SK-N-SH (cell line): ENCODE data around the gene ARHGEF19.

Source experiments
- CHD2 ChIP-seq: fragments of 150-350 bp; IDR thresholded peaks from 2 replicates; pipeline ENCODE4 v1.6.1; 2018; ENCODE audit warnings: low read length; ENCODE audit not compliant: partially characterized antibody
- EZH2phosphoT487 ChIP-seq: fragments of 200-600 bp; sonication (generic); IDR thresholded peaks from 2 replicates; pipeline ENCODE4 v1.6.1; 2017; ENCODE audit warnings: low read depth, mixed run types, mild to moderate bottlenecking, antibody characterized with exemption, moderate library complexity, borderline replicate concordance
- NFIC ChIP-seq: IDR thresholded peaks from 2 replicates; pipeline ENCODE4 v1.4.0; 2012; ENCODE audit warnings: borderline replicate concordance
- RXRA ChIP-seq: IDR thresholded peaks from 2 replicates; pipeline ENCODE4 v1.4.0; 2012; ENCODE audit warnings: low read depth, mild to moderate bottlenecking, borderline replicate concordance
- SIN3A ChIP-seq: IDR thresholded peaks from 2 replicates; pipeline ENCODE4 v1.6.1; 2012; ENCODE audit warnings: low read depth, mild to moderate bottlenecking, low read length, moderate library complexity, borderline replicate concordance
- TEAD4 ChIP-seq: IDR thresholded peaks from 2 replicates; pipeline ENCODE4 v1.4.0; 2012; ENCODE audit warnings: mild to moderate bottlenecking, borderline replicate concordance; ENCODE audit not compliant: insufficient read depth
- TF ChIP-seq, protein P1 (sequence below): fragments of 200-600 bp; sonication (generic); IDR thresholded peaks from 2 replicates; pipeline ENCODE4 v1.6.1; 2017; ENCODE audit warnings: antibody characterized with exemption, mild to moderate bottlenecking, moderate library complexity
- TF ChIP-seq, protein P2 (sequence below): IDR thresholded peaks from 2 replicates; pipeline ENCODE4 v1.4.0; 2012; ENCODE audit warnings: low read depth, borderline replicate concordance
- TF ChIP-seq, protein P3 (sequence below): IDR thresholded peaks from 2 replicates; pipeline ENCODE4 v1.6.1; 2012; ENCODE audit warnings: mild to moderate bottlenecking, low read depth, low read length, moderate library complexity
- TF ChIP-seq, protein P4 (sequence below): fragments of 150-350 bp; IDR thresholded peaks from 2 replicates; pipeline ENCODE4 v1.6.1; 2017; ENCODE audit warnings: antibody characterized with exemption, low read length, low read depth, borderline replicate concordance
- TF ChIP-seq, protein P5 (sequence below): IDR thresholded peaks from 2 replicates; pipeline ENCODE4 v1.4.0; 2012; ENCODE audit warnings: low read depth, borderline replicate concordance
- TF ChIP-seq, protein P6 (sequence below): IDR thresholded peaks from 2 replicates; pipeline ENCODE4 v1.4.0; 2012; ENCODE audit warnings: low read depth

DNA sequence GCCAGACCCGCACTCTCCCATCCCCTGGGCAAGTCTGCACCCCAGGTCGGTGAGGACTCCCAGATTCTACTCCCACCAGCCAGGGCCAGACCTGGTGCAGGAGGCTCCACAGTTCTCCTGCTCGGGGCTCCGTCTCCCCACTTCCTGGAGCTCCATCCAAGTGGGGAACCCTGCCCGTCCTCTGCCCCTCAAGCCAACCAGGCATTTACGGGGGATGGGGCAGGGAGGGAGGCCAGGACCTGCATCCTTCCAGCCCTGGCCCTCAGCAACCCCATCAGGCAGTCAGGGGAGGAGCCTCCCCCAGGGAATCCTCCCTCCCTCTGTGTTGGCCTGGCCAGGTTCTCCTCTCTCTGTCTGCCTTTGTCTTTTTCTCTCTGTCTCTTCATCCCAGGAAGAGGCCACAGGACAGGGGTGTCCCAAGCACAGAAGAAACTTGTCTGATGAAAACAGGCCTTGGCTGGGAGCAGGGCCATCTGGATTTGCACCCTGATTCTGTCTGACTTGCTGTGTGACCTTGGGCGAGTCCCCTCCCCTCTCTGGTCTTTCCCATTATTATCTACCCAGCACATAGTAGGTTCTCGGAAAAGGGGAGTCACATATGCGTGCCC is 38.1 kb downstream of the ARHGEF19 start:
- TF ChIP-seq RXRA (no peak), EZH2phosphoT487 (no peak), CHD2 (no peak), TEAD4 (no peak), SIN3A (no peak), NFIC (no peak)
- TF ChIP-seq, protein P1, sequence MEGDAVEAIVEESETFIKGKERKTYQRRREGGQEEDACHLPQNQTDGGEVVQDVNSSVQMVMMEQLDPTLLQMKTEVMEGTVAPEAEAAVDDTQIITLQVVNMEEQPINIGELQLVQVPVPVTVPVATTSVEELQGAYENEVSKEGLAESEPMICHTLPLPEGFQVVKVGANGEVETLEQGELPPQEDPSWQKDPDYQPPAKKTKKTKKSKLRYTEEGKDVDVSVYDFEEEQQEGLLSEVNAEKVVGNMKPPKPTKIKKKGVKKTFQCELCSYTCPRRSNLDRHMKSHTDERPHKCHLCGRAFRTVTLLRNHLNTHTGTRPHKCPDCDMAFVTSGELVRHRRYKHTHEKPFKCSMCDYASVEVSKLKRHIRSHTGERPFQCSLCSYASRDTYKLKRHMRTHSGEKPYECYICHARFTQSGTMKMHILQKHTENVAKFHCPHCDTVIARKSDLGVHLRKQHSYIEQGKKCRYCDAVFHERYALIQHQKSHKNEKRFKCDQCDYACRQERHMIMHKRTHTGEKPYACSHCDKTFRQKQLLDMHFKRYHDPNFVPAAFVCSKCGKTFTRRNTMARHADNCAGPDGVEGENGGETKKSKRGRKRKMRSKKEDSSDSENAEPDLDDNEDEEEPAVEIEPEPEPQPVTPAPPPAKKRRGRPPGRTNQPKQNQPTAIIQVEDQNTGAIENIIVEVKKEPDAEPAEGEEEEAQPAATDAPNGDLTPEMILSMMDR, result no peak
- TF ChIP-seq, protein P2, sequence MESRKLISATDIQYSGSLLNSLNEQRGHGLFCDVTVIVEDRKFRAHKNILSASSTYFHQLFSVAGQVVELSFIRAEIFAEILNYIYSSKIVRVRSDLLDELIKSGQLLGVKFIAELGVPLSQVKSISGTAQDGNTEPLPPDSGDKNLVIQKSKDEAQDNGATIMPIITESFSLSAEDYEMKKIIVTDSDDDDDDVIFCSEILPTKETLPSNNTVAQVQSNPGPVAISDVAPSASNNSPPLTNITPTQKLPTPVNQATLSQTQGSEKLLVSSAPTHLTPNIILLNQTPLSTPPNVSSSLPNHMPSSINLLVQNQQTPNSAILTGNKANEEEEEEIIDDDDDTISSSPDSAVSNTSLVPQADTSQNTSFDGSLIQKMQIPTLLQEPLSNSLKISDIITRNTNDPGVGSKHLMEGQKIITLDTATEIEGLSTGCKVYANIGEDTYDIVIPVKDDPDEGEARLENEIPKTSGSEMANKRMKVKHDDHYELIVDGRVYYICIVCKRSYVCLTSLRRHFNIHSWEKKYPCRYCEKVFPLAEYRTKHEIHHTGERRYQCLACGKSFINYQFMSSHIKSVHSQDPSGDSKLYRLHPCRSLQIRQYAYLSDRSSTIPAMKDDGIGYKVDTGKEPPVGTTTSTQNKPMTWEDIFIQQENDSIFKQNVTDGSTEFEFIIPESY, result no peak
- TF ChIP-seq, protein P3, sequence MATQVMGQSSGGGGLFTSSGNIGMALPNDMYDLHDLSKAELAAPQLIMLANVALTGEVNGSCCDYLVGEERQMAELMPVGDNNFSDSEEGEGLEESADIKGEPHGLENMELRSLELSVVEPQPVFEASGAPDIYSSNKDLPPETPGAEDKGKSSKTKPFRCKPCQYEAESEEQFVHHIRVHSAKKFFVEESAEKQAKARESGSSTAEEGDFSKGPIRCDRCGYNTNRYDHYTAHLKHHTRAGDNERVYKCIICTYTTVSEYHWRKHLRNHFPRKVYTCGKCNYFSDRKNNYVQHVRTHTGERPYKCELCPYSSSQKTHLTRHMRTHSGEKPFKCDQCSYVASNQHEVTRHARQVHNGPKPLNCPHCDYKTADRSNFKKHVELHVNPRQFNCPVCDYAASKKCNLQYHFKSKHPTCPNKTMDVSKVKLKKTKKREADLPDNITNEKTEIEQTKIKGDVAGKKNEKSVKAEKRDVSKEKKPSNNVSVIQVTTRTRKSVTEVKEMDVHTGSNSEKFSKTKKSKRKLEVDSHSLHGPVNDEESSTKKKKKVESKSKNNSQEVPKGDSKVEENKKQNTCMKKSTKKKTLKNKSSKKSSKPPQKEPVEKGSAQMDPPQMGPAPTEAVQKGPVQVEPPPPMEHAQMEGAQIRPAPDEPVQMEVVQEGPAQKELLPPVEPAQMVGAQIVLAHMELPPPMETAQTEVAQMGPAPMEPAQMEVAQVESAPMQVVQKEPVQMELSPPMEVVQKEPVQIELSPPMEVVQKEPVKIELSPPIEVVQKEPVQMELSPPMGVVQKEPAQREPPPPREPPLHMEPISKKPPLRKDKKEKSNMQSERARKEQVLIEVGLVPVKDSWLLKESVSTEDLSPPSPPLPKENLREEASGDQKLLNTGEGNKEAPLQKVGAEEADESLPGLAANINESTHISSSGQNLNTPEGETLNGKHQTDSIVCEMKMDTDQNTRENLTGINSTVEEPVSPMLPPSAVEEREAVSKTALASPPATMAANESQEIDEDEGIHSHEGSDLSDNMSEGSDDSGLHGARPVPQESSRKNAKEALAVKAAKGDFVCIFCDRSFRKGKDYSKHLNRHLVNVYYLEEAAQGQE, result no peak
- TF ChIP-seq, protein P4, sequence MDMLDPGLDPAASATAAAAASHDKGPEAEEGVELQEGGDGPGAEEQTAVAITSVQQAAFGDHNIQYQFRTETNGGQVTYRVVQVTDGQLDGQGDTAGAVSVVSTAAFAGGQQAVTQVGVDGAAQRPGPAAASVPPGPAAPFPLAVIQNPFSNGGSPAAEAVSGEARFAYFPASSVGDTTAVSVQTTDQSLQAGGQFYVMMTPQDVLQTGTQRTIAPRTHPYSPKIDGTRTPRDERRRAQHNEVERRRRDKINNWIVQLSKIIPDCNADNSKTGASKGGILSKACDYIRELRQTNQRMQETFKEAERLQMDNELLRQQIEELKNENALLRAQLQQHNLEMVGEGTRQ, result no peak
- TF ChIP-seq, protein P5, sequence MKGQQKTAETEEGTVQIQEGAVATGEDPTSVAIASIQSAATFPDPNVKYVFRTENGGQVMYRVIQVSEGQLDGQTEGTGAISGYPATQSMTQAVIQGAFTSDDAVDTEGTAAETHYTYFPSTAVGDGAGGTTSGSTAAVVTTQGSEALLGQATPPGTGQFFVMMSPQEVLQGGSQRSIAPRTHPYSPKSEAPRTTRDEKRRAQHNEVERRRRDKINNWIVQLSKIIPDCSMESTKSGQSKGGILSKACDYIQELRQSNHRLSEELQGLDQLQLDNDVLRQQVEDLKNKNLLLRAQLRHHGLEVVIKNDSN, result no peak
- TF ChIP-seq, protein P6, sequence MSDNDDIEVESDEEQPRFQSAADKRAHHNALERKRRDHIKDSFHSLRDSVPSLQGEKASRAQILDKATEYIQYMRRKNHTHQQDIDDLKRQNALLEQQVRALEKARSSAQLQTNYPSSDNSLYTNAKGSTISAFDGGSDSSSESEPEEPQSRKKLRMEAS, result no peak
